ENCODE measurements around the gene TIMM17A. TPM values are rescaled to one million over a fixed set of nuclear protein-coding genes. Genes with fewer than 3 reads are reported as not detected.

Gene TIMM17A
- total RNA-seq, 4 donors from 2014 or later, result 37.8 to 40.9 (median 38.5) TPM

DNA sequence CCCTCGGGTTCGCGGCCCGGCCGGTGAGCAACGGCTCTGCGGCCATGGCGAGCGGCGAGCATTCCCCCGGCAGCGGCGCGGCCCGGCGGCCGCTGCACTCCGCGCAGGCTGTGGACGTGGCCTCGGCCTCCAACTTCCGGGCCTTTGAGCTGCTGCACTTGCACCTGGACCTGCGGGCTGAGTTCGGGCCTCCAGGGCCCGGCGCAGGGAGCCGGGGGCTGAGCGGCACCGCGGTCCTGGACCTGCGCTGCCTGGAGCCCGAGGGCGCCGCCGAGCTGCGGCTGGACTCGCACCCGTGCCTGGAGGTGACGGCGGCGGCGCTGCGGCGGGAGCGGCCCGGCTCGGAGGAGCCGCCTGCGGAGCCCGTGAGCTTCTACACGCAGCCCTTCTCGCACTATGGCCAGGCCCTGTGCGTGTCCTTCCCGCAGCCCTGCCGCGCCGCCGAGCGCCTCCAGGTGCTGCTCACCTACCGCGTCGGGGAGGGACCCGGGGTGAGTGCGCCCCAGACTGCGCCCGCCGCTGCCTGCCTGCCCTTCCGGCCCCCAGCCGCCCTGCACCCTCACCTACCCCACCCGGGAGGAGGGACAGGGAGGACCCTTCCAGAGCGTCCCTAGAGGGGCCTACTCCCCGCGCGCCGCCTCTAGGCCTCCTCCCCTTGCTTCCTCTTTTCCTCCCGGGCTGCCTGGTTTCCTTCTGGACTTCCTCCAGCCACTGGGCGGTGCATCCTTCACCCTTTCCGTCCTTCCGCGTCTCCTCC is 27.5 kb downstream of the TIMM17A start, which contains the start of gene RNPEP:
Gene RNPEP (plus strand): TSS at position 26 of the 757 bp plus-strand sequence. CDS start 19 bp downstream, at position 45.
- Histone ChIP-seq H3K4me1 (peaks cover 0 to 27% (median 3%) of the 10 kb centered on the region in 3 donors), H3K27me3 (no peaks in the 10 kb centered on the region), H3K9me3 (no peaks in the 10 kb centered on the region), H3K27ac (peak within 1 kb of the TSS; percentile 55 to 95 (median 93)), H3K4me3 (peak within 1 kb of the TSS; percentile 69 to 90), H3K36me3 (no peaks in the 10 kb centered on the region)
- TF ChIP-seq EP300 (IDR thresholded peaks at IDR 0.05) (no peak), POLR2A (IDR thresholded peaks at IDR 0.05) (peak; percentile 70 to 76), POLR2AphosphoS5 (IDR thresholded peaks at IDR 0.05) (peak; percentile 35)
- TF ChIP-seq, protein P1, sequence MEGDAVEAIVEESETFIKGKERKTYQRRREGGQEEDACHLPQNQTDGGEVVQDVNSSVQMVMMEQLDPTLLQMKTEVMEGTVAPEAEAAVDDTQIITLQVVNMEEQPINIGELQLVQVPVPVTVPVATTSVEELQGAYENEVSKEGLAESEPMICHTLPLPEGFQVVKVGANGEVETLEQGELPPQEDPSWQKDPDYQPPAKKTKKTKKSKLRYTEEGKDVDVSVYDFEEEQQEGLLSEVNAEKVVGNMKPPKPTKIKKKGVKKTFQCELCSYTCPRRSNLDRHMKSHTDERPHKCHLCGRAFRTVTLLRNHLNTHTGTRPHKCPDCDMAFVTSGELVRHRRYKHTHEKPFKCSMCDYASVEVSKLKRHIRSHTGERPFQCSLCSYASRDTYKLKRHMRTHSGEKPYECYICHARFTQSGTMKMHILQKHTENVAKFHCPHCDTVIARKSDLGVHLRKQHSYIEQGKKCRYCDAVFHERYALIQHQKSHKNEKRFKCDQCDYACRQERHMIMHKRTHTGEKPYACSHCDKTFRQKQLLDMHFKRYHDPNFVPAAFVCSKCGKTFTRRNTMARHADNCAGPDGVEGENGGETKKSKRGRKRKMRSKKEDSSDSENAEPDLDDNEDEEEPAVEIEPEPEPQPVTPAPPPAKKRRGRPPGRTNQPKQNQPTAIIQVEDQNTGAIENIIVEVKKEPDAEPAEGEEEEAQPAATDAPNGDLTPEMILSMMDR (IDR thresholded peaks at IDR 0.05), result peak in 3 of 4 experiments; percentile 25 to 39 (median 33)
- 0 to 2% methylated on average over 5 to 7 of the region's 80 CpGs for WGBS, 2 donors (ENCODE audit: low coverage in 1 of 2)
- ATAC-seq, result peak; percentile 90

DNA sequence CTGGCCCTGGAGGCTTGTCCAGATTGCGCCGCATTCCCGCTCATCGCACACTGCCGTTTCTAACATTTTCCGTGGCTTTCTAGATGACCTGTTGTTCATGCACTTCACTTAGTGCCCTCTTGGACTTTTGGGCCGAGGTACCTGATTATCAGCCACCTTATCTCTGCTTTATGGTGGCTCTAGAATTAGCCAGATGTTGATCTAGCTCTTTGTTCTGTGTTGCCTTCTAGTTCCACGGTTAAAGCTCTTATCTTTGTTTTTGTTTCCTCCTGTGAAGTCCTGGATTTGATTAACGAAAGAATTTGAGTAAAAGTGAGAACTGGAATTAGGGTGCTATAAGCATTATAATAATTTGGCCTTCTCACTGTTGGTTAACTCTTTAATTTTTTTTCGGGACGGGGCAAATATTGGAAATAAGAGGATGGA is 28.1 kb downstream of the TIMM17A start:
- H3K27me3 ChIP-seq, result no peaks in the 10 kb centered on the region
- ATAC-seq, result no peak
- H3K27ac ChIP-seq, result peak overlapping the region; percentile 55 to 95 (median 93)
- peak overlapping the region; percentile 69 to 90 for H3K4me3 ChIP-seq
- H3K9me3 ChIP-seq, result no peaks in the 10 kb centered on the region
- no peak for TF ChIP-seq POLR2A (IDR thresholded peaks at IDR 0.05)
- TF ChIP-seq POLR2AphosphoS5 (IDR thresholded peaks at IDR 0.05), result no peak
- no peak for TF ChIP-seq EP300 (IDR thresholded peaks at IDR 0.05)
- TF ChIP-seq, protein P1 (IDR thresholded peaks at IDR 0.05), result no peak
- H3K4me1 ChIP-seq, result peaks cover 0 to 27% (median 3%) of the 10 kb centered on the region in 3 donors
- no peaks in the 10 kb centered on the region for H3K36me3 ChIP-seq
- 5 to 9% methylated on average over 11 of the region's 11 CpGs for WGBS, 2 donors (ENCODE audit: low coverage in 1 of 2)

DNA sequence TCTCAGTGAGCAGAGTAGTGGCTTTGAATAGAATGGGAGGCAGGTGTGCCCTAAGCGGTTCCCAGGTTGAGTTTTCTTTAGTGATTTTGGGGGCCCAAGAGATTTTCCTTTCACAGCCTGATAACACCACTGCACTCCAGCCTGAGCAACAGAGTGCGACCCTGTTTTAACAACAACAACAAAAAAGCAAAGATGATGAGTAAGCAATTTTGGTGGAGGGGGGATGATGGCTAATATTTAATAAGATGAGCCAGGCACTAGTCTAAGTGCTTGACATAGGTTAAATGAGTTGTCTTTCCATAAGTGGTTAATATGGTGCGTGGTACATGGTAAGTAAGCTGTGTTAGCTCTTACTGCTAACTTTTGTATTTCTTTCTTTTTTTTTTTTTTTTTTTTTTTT is 29.1 kb downstream of the TIMM17A start:
- H3K27ac ChIP-seq, result no peak overlapping the region
- 88 to 97% methylated on average over 3 of the region's 3 CpGs for WGBS, 2 donors (ENCODE audit: low coverage in 1 of 2)
- no peaks in the 10 kb centered on the region for H3K9me3 ChIP-seq

DNA sequence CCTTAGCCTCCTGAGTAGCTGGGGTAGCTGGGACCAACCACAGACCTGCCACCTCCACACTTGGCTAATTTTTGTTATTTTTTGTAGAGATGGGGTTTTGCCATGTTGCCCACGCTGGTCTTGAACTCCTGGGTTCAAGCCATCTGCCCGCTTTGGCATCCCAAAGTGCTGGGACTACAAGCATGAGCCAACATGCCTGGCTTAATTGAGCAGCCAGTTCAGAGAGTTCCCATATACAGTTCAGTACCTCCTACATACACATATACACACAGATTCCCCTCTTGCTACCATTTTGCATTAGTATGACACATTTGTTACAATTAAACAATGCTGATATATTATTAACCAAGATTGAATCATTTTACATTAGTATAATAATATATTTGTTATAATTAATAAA is 30.1 kb downstream of the TIMM17A start:
- TF ChIP-seq POLR2AphosphoS5 (IDR thresholded peaks at IDR 0.05) (no peak), POLR2A (IDR thresholded peaks at IDR 0.05) (no peak), EP300 (IDR thresholded peaks at IDR 0.05) (no peak)
- TF ChIP-seq, protein P1 (IDR thresholded peaks at IDR 0.05), result no peak
- H3K9me3 ChIP-seq, result no peaks in the 10 kb centered on the region
- no peaks in the 10 kb centered on the region for H3K27me3 ChIP-seq
- WGBS, 2 donors (ENCODE audit: low coverage in 1 of 2), result 50 to 67% methylated on average over 2 of the region's 2 CpGs
- H3K4me1 ChIP-seq, result peaks cover 0 to 27% (median 3%) of the 10 kb centered on the region in 3 donors
- ATAC-seq, result no peak
- no peak overlapping the region for H3K4me3 ChIP-seq
- no peak overlapping the region for H3K27ac ChIP-seq
- peaks cover 0 to 19% of the 10 kb centered on the region in 2 donors for H3K36me3 ChIP-seq

More for the DNA sequence above, 29.1 kb downstream of the TIMM17A start:
- no peak for ATAC-seq
- H3K4me1 ChIP-seq, result peaks cover 0 to 27% (median 3%) of the 10 kb centered on the region in 3 donors
- no peak for TF ChIP-seq POLR2A (IDR thresholded peaks at IDR 0.05)
- TF ChIP-seq POLR2AphosphoS5 (IDR thresholded peaks at IDR 0.05), result no peak
- TF ChIP-seq, protein P1 (IDR thresholded peaks at IDR 0.05), result no peak
- no peak for TF ChIP-seq EP300 (IDR thresholded peaks at IDR 0.05)
- peaks cover 0 to 10% of the 10 kb centered on the region in 2 donors for H3K36me3 ChIP-seq
- no peak overlapping the region for H3K4me3 ChIP-seq
- H3K27me3 ChIP-seq, result no peaks in the 10 kb centered on the region
